Measurements from ENCODE around the gene PPL.

The PPL gene

GRCh38 chr16:4911970-4912386 lies 25.0 kb downstream of the PPL start:
- Mint-ChIP-seq H3K4me1 (no peaks in the 10 kb centered on the region), H3K9me3 (no peaks in the 10 kb centered on the region), H3K27me3 (ENCODE audit: low read depth) (peaks cover 4% of the 10 kb centered on the region), H3K36me3 (ENCODE audit: low read depth) (no peaks in the 10 kb centered on the region), H3K4me3 (no peak overlapping the region), H3K27ac (no peak overlapping the region)
- no peak for TF ChIP-seq CTCF (IDR thresholded peaks at IDR 0.05; ENCODE audit: unreplicated experiment in 3 of 3)

GRCh38 chr16:4910828-4911227 lies 26.1 kb downstream of the PPL start:
- Mint-ChIP-seq H3K27ac (no peak overlapping the region), H3K4me3 (no peak overlapping the region), H3K36me3 (ENCODE audit: low read depth) (no peaks in the 10 kb centered on the region), H3K27me3 (ENCODE audit: low read depth) (peaks cover 9% of the 10 kb centered on the region), H3K4me1 (no peaks in the 10 kb centered on the region), H3K9me3 (no peaks in the 10 kb centered on the region)
- no peak for TF ChIP-seq CTCF (IDR thresholded peaks at IDR 0.05; ENCODE audit: unreplicated experiment in 3 of 3)

- TF ChIP-seq CTCF (IDR thresholded peaks at IDR 0.05; ENCODE audit: unreplicated experiment in 3 of 3), result no peak
- Mint-ChIP-seq H3K27me3 (ENCODE audit: low read depth) (peaks cover 14% of the 10 kb centered on the region), H3K9me3 (no peaks in the 10 kb centered on the region), H3K27ac (no peak overlapping the region), H3K4me3 (no peak overlapping the region), H3K4me1 (no peaks in the 10 kb centered on the region), H3K36me3 (ENCODE audit: low read depth) (no peaks in the 10 kb centered on the region)
Measured at GRCh38 chr16:4909825-4910224, 27.1 kb downstream of the PPL start.

GRCh38 chr16:4908854-4909401 lies 28.0 kb downstream of the PPL start:
- Mint-ChIP-seq H3K4me3 (no peak overlapping the region), H3K9me3 (no peaks in the 10 kb centered on the region), H3K36me3 (ENCODE audit: low read depth) (no peaks in the 10 kb centered on the region), H3K27me3 (ENCODE audit: low read depth) (peaks cover 14% of the 10 kb centered on the region), H3K4me1 (no peaks in the 10 kb centered on the region), H3K27ac (no peak overlapping the region)
- no peak for TF ChIP-seq CTCF (IDR thresholded peaks at IDR 0.05; ENCODE audit: unreplicated experiment in 3 of 3)

- Mint-ChIP-seq H3K9me3 (no peaks in the 10 kb centered on the region), H3K36me3 (ENCODE audit: low read depth) (no peaks in the 10 kb centered on the region), H3K27me3 (ENCODE audit: low read depth) (peaks cover 10% of the 10 kb centered on the region), H3K4me1 (no peaks in the 10 kb centered on the region), H3K27ac (no peak overlapping the region), H3K4me3 (no peak overlapping the region)
- TF ChIP-seq CTCF (IDR thresholded peaks at IDR 0.05; ENCODE audit: unreplicated experiment in 3 of 3), result no peak
Measured at GRCh38 chr16:4904942-4905615, 31.9 kb downstream of the PPL start.

Data from nephron (organoid).